Measurements from ENCODE around the gene MUS81.

DNA sequence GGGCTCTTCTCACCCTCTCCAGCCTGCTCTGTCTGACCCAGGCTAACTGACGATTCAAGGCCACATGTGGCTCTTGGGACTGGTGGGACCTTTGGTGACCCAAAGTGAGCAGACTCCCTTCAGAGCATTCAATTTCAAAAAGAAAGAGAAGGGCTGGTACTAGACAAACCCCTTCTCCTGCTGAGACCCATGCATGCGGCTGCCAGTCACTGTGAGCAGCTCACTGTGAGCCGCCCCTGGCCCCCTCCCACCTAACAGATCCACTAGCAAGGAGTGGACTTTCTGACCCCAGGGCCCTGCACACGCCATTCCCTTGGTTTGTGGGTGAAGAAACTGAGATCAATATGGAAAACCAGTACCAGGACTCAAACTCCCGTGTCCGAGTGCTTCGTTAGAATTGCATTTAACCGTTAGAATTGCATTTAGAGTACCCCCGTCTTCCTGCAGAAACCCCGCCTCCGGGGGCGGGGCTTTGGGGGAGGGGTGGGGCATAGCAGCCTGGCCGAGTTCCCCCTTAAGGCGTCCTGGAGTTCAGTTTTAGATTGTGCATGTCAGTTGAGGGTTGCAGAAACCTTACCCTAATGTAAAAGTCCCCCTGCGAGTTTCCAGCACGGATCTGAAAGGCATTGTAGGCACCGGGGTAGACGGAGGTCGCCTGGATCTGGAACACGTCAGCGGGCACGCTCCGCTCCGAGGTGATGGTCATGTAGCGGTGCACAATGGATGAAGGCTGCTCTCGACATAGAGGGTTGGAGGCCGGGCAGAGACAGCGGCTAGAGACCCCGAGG is 7.2 kb downstream of the MUS81 start:
- TF ChIP-seq ZNF274 (IDR thresholded peaks at IDR 0.05; ENCODE audit: insufficient read depth, insufficient read length) (no peak), WRNIP1 (IDR thresholded peaks at IDR 0.05; ENCODE audit: borderline replicate concordance, low read depth, low read length) (no peak), EGR1 (IDR thresholded peaks at IDR 0.05; ENCODE audit: borderline replicate concordance in 1 of 2, low read depth in 2 of 2, low read length in 2 of 2) (no peak), SREBF2 (IDR thresholded peaks at IDR 0.05; ENCODE audit: low read length) (no peak), STAT3 (IDR thresholded peaks at IDR 0.05; ENCODE audit: low read depth, low read length) (no peak), ESRRA (IDR thresholded peaks at IDR 0.05; ENCODE audit: low read length) (no peak), ZNF622 (IDR thresholded peaks at IDR 0.05) (no peak), POU2F2 (IDR thresholded peaks at IDR 0.05; ENCODE audit: borderline replicate concordance, low read depth, low read length) (no peak), TARDBP (IDR thresholded peaks at IDR 0.05; ENCODE audit: borderline replicate concordance) (no peak)
- TF ChIP-seq, protein P1, sequence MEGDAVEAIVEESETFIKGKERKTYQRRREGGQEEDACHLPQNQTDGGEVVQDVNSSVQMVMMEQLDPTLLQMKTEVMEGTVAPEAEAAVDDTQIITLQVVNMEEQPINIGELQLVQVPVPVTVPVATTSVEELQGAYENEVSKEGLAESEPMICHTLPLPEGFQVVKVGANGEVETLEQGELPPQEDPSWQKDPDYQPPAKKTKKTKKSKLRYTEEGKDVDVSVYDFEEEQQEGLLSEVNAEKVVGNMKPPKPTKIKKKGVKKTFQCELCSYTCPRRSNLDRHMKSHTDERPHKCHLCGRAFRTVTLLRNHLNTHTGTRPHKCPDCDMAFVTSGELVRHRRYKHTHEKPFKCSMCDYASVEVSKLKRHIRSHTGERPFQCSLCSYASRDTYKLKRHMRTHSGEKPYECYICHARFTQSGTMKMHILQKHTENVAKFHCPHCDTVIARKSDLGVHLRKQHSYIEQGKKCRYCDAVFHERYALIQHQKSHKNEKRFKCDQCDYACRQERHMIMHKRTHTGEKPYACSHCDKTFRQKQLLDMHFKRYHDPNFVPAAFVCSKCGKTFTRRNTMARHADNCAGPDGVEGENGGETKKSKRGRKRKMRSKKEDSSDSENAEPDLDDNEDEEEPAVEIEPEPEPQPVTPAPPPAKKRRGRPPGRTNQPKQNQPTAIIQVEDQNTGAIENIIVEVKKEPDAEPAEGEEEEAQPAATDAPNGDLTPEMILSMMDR (IDR thresholded peaks at IDR 0.05 in 2 of 3, conservative IDR thresholded peaks at IDR 0.05 in 1 of 3; ENCODE audit: control insufficient read depth in 2 of 3, extremely low read depth in 1 of 3, insufficient read depth in 1 of 3, low read depth in 3 of 3, low read length in 3 of 3), result no peak
- TF ChIP-seq, protein P2, sequence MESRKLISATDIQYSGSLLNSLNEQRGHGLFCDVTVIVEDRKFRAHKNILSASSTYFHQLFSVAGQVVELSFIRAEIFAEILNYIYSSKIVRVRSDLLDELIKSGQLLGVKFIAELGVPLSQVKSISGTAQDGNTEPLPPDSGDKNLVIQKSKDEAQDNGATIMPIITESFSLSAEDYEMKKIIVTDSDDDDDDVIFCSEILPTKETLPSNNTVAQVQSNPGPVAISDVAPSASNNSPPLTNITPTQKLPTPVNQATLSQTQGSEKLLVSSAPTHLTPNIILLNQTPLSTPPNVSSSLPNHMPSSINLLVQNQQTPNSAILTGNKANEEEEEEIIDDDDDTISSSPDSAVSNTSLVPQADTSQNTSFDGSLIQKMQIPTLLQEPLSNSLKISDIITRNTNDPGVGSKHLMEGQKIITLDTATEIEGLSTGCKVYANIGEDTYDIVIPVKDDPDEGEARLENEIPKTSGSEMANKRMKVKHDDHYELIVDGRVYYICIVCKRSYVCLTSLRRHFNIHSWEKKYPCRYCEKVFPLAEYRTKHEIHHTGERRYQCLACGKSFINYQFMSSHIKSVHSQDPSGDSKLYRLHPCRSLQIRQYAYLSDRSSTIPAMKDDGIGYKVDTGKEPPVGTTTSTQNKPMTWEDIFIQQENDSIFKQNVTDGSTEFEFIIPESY (IDR thresholded peaks at IDR 0.05), result no peak
- TF ChIP-seq, protein P3, sequence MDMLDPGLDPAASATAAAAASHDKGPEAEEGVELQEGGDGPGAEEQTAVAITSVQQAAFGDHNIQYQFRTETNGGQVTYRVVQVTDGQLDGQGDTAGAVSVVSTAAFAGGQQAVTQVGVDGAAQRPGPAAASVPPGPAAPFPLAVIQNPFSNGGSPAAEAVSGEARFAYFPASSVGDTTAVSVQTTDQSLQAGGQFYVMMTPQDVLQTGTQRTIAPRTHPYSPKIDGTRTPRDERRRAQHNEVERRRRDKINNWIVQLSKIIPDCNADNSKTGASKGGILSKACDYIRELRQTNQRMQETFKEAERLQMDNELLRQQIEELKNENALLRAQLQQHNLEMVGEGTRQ (IDR thresholded peaks at IDR 0.05; ENCODE audit: borderline replicate concordance, low read depth, low read length), result no peak
- TF ChIP-seq, protein P4, sequence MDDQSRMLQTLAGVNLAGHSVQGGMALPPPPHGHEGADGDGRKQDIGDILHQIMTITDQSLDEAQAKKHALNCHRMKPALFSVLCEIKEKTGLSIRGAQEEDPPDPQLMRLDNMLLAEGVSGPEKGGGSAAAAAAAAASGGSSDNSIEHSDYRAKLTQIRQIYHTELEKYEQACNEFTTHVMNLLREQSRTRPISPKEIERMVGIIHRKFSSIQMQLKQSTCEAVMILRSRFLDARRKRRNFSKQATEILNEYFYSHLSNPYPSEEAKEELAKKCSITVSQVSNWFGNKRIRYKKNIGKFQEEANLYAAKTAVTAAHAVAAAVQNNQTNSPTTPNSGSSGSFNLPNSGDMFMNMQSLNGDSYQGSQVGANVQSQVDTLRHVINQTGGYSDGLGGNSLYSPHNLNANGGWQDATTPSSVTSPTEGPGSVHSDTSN (IDR thresholded peaks at IDR 0.05; ENCODE audit: insufficient replicate concordance, low read depth, low read length), result no peak
